ENCODE data around the gene SLC2A8.

Gene SLC2A8

GRCh38 chr9:127388856-127389238 lies 8.1 kb upstream of the SLC2A8 start:
- peaks cover 40% of the 10 kb centered on the region for H3K27me3 Mint-ChIP-seq (ENCODE audit: low read depth)
- peak overlapping the region; percentile 66 for H3K4me3 Mint-ChIP-seq
- H3K36me3 Mint-ChIP-seq (ENCODE audit: low read depth), result peaks cover 2% of the 10 kb centered on the region
- H3K27ac Mint-ChIP-seq, result peak overlapping the region; percentile 68
- H3K9me3 Mint-ChIP-seq, result no peaks in the 10 kb centered on the region
- H3K4me1 Mint-ChIP-seq (ENCODE audit: low read depth), result peaks cover 35% of the 10 kb centered on the region
- DNase-seq (ENCODE audit: low spot score), result peak; percentile 19

GRCh38 chr9:127389381-127390247 lies 7.4 kb upstream of the SLC2A8 start:
- DNase-seq (ENCODE audit: low spot score), result no peak
- Mint-ChIP-seq H3K9me3 (no peaks in the 10 kb centered on the region), H3K4me3 (peak overlapping the region; percentile 13), H3K4me1 (ENCODE audit: low read depth) (peaks cover 35% of the 10 kb centered on the region), H3K27ac (no peak overlapping the region), H3K36me3 (ENCODE audit: low read depth) (peaks cover 2% of the 10 kb centered on the region), H3K27me3 (ENCODE audit: low read depth) (peaks cover 38% of the 10 kb centered on the region)

GRCh38 chr9:127390248-127390545 lies 6.8 kb upstream of the SLC2A8 start:
- H3K4me1 Mint-ChIP-seq (ENCODE audit: low read depth), result peaks cover 35% of the 10 kb centered on the region
- peaks cover 2% of the 10 kb centered on the region for H3K36me3 Mint-ChIP-seq (ENCODE audit: low read depth)
- no peak for DNase-seq (ENCODE audit: low spot score)
- H3K9me3 Mint-ChIP-seq, result no peaks in the 10 kb centered on the region
- H3K27me3 Mint-ChIP-seq (ENCODE audit: low read depth), result peaks cover 39% of the 10 kb centered on the region
- peak overlapping the region; percentile 13 for H3K4me3 Mint-ChIP-seq
- H3K27ac Mint-ChIP-seq, result no peak overlapping the region

GRCh38 chr9:127390563-127390962 lies 6.4 kb upstream of the SLC2A8 start:
- Mint-ChIP-seq H3K27me3 (ENCODE audit: low read depth) (peaks cover 40% of the 10 kb centered on the region), H3K36me3 (ENCODE audit: low read depth) (peaks cover 2% of the 10 kb centered on the region), H3K4me3 (peak overlapping the region; percentile 13), H3K9me3 (no peaks in the 10 kb centered on the region), H3K27ac (no peak overlapping the region), H3K4me1 (ENCODE audit: low read depth) (peaks cover 38% of the 10 kb centered on the region)
- DNase-seq (ENCODE audit: low spot score), result no peak

GRCh38 chr9:127392166-127392565 lies 4.8 kb upstream of the SLC2A8 start:
- Mint-ChIP-seq H3K27ac (no peak overlapping the region), H3K27me3 (ENCODE audit: low read depth) (peaks cover 38% of the 10 kb centered on the region), H3K9me3 (no peaks in the 10 kb centered on the region), H3K4me3 (no peak overlapping the region), H3K36me3 (ENCODE audit: low read depth) (peaks cover 2% of the 10 kb centered on the region), H3K4me1 (ENCODE audit: low read depth) (peaks cover 44% of the 10 kb centered on the region)
- DNase-seq (ENCODE audit: low spot score), result no peak

GRCh38 chr9:127392976-127393375 lies 4.0 kb upstream of the SLC2A8 start:
- Mint-ChIP-seq H3K27ac (no peak overlapping the region), H3K4me3 (no peak overlapping the region), H3K27me3 (ENCODE audit: low read depth) (peaks cover 38% of the 10 kb centered on the region), H3K36me3 (ENCODE audit: low read depth) (peaks cover 2% of the 10 kb centered on the region), H3K9me3 (no peaks in the 10 kb centered on the region), H3K4me1 (ENCODE audit: low read depth) (peaks cover 45% of the 10 kb centered on the region)
- no peak for DNase-seq (ENCODE audit: low spot score)

GRCh38 chr9:127393645-127394044 lies 3.3 kb upstream of the SLC2A8 start:
- no peak for DNase-seq (ENCODE audit: low spot score)
- peaks cover 2% of the 10 kb centered on the region for H3K36me3 Mint-ChIP-seq (ENCODE audit: low read depth)
- H3K4me3 Mint-ChIP-seq, result no peak overlapping the region
- no peaks in the 10 kb centered on the region for H3K9me3 Mint-ChIP-seq
- no peak overlapping the region for H3K27ac Mint-ChIP-seq
- peaks cover 40% of the 10 kb centered on the region for H3K4me1 Mint-ChIP-seq (ENCODE audit: low read depth)
- H3K27me3 Mint-ChIP-seq (ENCODE audit: low read depth), result peaks cover 43% of the 10 kb centered on the region

GRCh38 chr9:127395497-127396252 lies 1.3 kb upstream of the SLC2A8 start:
- Mint-ChIP-seq H3K27ac (no peak overlapping the region), H3K36me3 (ENCODE audit: low read depth) (no peaks in the 10 kb centered on the region), H3K4me1 (ENCODE audit: low read depth) (peaks cover 22% of the 10 kb centered on the region), H3K27me3 (ENCODE audit: low read depth) (peaks cover 47% of the 10 kb centered on the region), H3K9me3 (no peaks in the 10 kb centered on the region), H3K4me3 (peak overlapping the region; percentile 73)
- no peak for DNase-seq (ENCODE audit: low spot score)

GRCh38 chr9:127396253-127396807 lies 639 bp upstream of the SLC2A8 start:
- H3K36me3 Mint-ChIP-seq (ENCODE audit: low read depth), result no peaks in the 10 kb centered on the region
- peaks cover 47% of the 10 kb centered on the region for H3K27me3 Mint-ChIP-seq (ENCODE audit: low read depth)
- H3K4me1 Mint-ChIP-seq (ENCODE audit: low read depth), result peaks cover 22% of the 10 kb centered on the region
- no peak for DNase-seq (ENCODE audit: low spot score)
- H3K9me3 Mint-ChIP-seq, result no peaks in the 10 kb centered on the region
- H3K27ac Mint-ChIP-seq, result no peak overlapping the region
- H3K4me3 Mint-ChIP-seq, result peak overlapping the region; percentile 73

- DNase-seq (ENCODE audit: low spot score), result peak; percentile 25
- Mint-ChIP-seq H3K9me3 (no peaks in the 10 kb centered on the region), H3K27me3 (ENCODE audit: low read depth) (peaks cover 38% of the 10 kb centered on the region), H3K27ac (peak overlapping the region; percentile 72), H3K4me1 (ENCODE audit: low read depth) (peaks cover 17% of the 10 kb centered on the region), H3K36me3 (ENCODE audit: low read depth) (no peaks in the 10 kb centered on the region), H3K4me3 (peak overlapping the region; percentile 83)
These were observed 791 bp downstream of the SLC2A8 start for GRCh38 chr9:127397646-127398274.

GRCh38 chr9:127398275-127398647 lies 1.3 kb downstream of the SLC2A8 start:
- H3K27ac Mint-ChIP-seq, result peak overlapping the region; percentile 72
- peaks cover 17% of the 10 kb centered on the region for H3K4me1 Mint-ChIP-seq (ENCODE audit: low read depth)
- H3K9me3 Mint-ChIP-seq, result no peaks in the 10 kb centered on the region
- H3K4me3 Mint-ChIP-seq, result peak overlapping the region; percentile 83
- H3K36me3 Mint-ChIP-seq (ENCODE audit: low read depth), result no peaks in the 10 kb centered on the region
- H3K27me3 Mint-ChIP-seq (ENCODE audit: low read depth), result peaks cover 36% of the 10 kb centered on the region
- no peak for DNase-seq (ENCODE audit: low spot score)

- H3K27me3 Mint-ChIP-seq (ENCODE audit: low read depth), result peaks cover 32% of the 10 kb centered on the region
- no peak for DNase-seq (ENCODE audit: low spot score)
- H3K27ac Mint-ChIP-seq, result no peak overlapping the region
- peaks cover 15% of the 10 kb centered on the region for H3K4me1 Mint-ChIP-seq (ENCODE audit: low read depth)
- H3K4me3 Mint-ChIP-seq, result peak overlapping the region; percentile 83
- no peaks in the 10 kb centered on the region for H3K36me3 Mint-ChIP-seq (ENCODE audit: low read depth)
- H3K9me3 Mint-ChIP-seq, result no peaks in the 10 kb centered on the region
These were observed 1.9 kb downstream of the SLC2A8 start for GRCh38 chr9:127398715-127399400.

GRCh38 chr9:127399736-127400269 lies 2.8 kb downstream of the SLC2A8 start:
- H3K36me3 Mint-ChIP-seq (ENCODE audit: low read depth), result no peaks in the 10 kb centered on the region
- no peaks in the 10 kb centered on the region for H3K9me3 Mint-ChIP-seq
- H3K27ac Mint-ChIP-seq, result no peak overlapping the region
- no peak for DNase-seq (ENCODE audit: low spot score)
- H3K4me3 Mint-ChIP-seq, result no peak overlapping the region
- peaks cover 25% of the 10 kb centered on the region for H3K27me3 Mint-ChIP-seq (ENCODE audit: low read depth)
- H3K4me1 Mint-ChIP-seq (ENCODE audit: low read depth), result peaks cover 15% of the 10 kb centered on the region

All from T-helper 2 cell treated with Interferon-gamma antibody and Interleukin-4, amounts not matched to agents 5 μg/mL and 100 μg/mL, for 36 hours (primary cell).